Measurements from ENCODE around the gene ECI2. TPM values are rescaled to one million over a fixed set of nuclear protein-coding genes. Genes with fewer than 3 reads are reported as not detected.

Gene ECI2
- total RNA-seq, 1 experiment from 2014 or later: 61.4 TPM

DNA sequence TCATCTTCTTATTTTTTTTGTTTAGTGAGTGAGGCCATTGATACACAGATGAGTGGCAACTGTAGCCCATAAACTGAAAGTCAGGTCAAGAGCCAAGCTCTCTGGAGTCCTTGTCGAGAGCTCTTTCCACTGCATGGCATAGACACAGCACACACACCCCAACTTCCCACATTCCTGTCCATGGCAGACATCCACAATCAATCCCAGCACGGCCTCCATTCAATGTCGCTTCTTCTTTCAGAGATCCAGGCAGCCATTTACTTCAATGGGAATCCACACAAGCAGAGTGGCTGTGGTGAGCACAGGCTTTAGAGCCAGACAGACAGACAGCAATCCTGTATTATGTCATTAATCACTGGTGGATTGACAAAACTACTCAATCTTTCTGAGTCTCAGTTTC, 34.9 kb upstream of the ECI2 start:
- Mint-ChIP-seq H3K27me3 (ENCODE audit: low read depth) (peaks cover 37% of the 10 kb centered on the region), H3K4me1 (peaks cover 35% of the 10 kb centered on the region), H3K4me3 (no peak overlapping the region), H3K9me3 (peaks cover 28% of the 10 kb centered on the region), H3K36me3 (peaks cover 24% of the 10 kb centered on the region), H3K27ac (no peak overlapping the region)
- DNase-seq (ENCODE audit: low spot score): no peak
- POLR2A ChIA-PET: no interaction called here
- TF ChIP-seq NR2C2 (CRISPR knock-in tag; IDR thresholded peaks at IDR 0.05) (no peak), ZNF138 (CRISPR knock-in tag; conservative IDR thresholded peaks at IDR 0.05) (no peak), RORB (CRISPR knock-in tag; IDR thresholded peaks at IDR 0.05) (no peak), ZNF317 (CRISPR knock-in tag; IDR thresholded peaks at IDR 0.05; ENCODE audit: borderline replicate concordance, low read depth) (no peak), JUN (CRISPR knock-in tag; IDR thresholded peaks at IDR 0.05) (no peak)
- TF ChIP-seq, protein P1, sequence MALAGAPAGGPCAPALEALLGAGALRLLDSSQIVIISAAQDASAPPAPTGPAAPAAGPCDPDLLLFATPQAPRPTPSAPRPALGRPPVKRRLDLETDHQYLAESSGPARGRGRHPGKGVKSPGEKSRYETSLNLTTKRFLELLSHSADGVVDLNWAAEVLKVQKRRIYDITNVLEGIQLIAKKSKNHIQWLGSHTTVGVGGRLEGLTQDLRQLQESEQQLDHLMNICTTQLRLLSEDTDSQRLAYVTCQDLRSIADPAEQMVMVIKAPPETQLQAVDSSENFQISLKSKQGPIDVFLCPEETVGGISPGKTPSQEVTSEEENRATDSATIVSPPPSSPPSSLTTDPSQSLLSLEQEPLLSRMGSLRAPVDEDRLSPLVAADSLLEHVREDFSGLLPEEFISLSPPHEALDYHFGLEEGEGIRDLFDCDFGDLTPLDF (CRISPR knock-in tag; IDR thresholded peaks at IDR 0.05): no peak
- CTCF ChIA-PET: no interaction called here
- no peak for ATAC-seq

DNA sequence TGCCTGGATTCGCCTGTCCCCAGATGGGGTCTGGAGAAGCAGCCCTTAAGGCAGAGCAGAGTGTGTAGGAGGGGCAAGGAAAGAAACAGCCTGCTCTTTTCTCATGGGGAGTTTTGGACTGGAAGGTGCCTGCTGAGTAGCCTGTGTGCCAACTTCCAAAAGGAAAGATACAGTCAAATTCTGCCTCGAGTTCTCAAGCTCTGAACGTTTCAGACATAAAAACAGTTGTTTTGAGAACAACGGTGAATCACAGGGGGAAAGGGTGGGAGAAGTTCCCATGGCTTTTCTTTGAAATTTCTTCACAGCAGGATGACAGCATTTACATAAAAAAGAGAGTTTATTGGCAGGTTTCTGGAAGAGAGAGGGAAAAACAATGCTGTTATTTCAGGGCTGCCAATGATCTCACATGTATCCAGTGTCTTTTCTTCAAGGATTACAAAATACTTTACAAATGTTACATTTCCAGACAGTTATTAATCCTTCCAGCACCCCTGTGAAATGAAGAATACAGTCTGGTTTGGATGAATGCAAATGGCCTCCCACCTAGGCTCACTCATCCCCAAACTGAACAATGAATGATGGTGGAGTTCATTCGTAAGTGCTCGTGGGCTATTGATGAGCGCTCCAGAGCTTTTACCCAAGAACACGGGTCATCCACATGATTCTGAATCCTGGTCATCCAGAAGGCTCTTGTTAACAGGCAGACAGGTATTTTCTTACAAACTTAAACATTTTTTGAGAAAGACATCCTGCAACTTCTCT, 33.8 kb upstream of the ECI2 start:
- CTCF ChIA-PET: interaction anchor here (1.3 kb wide), 1 partner anchor 41 kb away, joined by 6 read pairs; no protein-coding TSS in a partner anchor

GRCh38 chr6:4167833-4168232, 32.5 kb upstream of the ECI2 start:
- Mint-ChIP-seq H3K27ac (no peak overlapping the region), H3K4me3 (no peak overlapping the region), H3K27me3 (ENCODE audit: low read depth) (peaks cover 37% of the 10 kb centered on the region), H3K36me3 (peaks cover 24% of the 10 kb centered on the region), H3K4me1 (peaks cover 29% of the 10 kb centered on the region), H3K9me3 (peaks cover 28% of the 10 kb centered on the region)
- TF ChIP-seq, protein P2, sequence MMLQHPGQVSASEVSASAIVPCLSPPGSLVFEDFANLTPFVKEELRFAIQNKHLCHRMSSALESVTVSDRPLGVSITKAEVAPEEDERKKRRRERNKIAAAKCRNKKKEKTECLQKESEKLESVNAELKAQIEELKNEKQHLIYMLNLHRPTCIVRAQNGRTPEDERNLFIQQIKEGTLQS (CRISPR knock-in tag; conservative IDR thresholded peaks at IDR 0.05): no peak
- TF ChIP-seq GTF2I (CRISPR knock-in tag; conservative IDR thresholded peaks at IDR 0.05): peak; percentile 57; the same call in 1 of the 2 replicates
- no peak for TF ChIP-seq CREB1 (CRISPR knock-in tag; IDR thresholded peaks at IDR 0.05)
- no peak for TF ChIP-seq ZNF317 (CRISPR knock-in tag; IDR thresholded peaks at IDR 0.05; ENCODE audit: borderline replicate concordance, low read depth)
- TF ChIP-seq RELA (CRISPR knock-in tag; IDR thresholded peaks at IDR 0.05; ENCODE audit: borderline replicate concordance): no peak
- no peak for TF ChIP-seq MLX (CRISPR knock-in tag; IDR thresholded peaks at IDR 0.05)
- POLR2A ChIA-PET: no interaction called here
- CTCF ChIA-PET: no interaction called here
- no peak for DNase-seq (ENCODE audit: low spot score)
- ATAC-seq: no peak

More for the DNA sequence above, 33.8 kb upstream of the ECI2 start:
- peak overlapping the region; percentile 93 for H3K27ac Mint-ChIP-seq
- H3K36me3 Mint-ChIP-seq: peaks cover 24% of the 10 kb centered on the region
- peak overlapping the region; percentile 36 for H3K4me3 Mint-ChIP-seq
- no peak for DNase-seq (ENCODE audit: low spot score)
- H3K9me3 Mint-ChIP-seq: peaks cover 28% of the 10 kb centered on the region
- H3K27me3 Mint-ChIP-seq (ENCODE audit: low read depth): peaks cover 37% of the 10 kb centered on the region
- TF ChIP-seq RELA (CRISPR knock-in tag; IDR thresholded peaks at IDR 0.05; ENCODE audit: borderline replicate concordance) (no peak), ZNF121 (CRISPR knock-in tag; IDR thresholded peaks at IDR 0.05) (0 out of 2 replicates have a peak, but pooled peaks have one; percentile 9), ETV6 (CRISPR knock-in tag; IDR thresholded peaks at IDR 0.05) (no peak), SP1 (CRISPR knock-in tag; conservative IDR thresholded peaks at IDR 0.05) (no peak), ZNF317 (CRISPR knock-in tag; IDR thresholded peaks at IDR 0.05; ENCODE audit: borderline replicate concordance, low read depth) (no peak)
- TF ChIP-seq, protein P3, sequence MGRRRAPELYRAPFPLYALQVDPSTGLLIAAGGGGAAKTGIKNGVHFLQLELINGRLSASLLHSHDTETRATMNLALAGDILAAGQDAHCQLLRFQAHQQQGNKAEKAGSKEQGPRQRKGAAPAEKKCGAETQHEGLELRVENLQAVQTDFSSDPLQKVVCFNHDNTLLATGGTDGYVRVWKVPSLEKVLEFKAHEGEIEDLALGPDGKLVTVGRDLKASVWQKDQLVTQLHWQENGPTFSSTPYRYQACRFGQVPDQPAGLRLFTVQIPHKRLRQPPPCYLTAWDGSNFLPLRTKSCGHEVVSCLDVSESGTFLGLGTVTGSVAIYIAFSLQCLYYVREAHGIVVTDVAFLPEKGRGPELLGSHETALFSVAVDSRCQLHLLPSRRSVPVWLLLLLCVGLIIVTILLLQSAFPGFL (CRISPR knock-in tag; IDR thresholded peaks at IDR 0.05; ENCODE audit: borderline replicate concordance): no peak
- ATAC-seq: peak; percentile 81
- peaks cover 35% of the 10 kb centered on the region for H3K4me1 Mint-ChIP-seq
- POLR2A ChIA-PET: interaction anchor here (0.6 kb wide), 1 partner anchor 611 kb away, joined by 4 read pairs; no protein-coding TSS in a partner anchor

GRCh38 chr6:4167123-4167522, 31.7 kb upstream of the ECI2 start:
- no peak for DNase-seq (ENCODE audit: low spot score)
- ATAC-seq: no peak
- POLR2A ChIA-PET: no interaction called here
- CTCF ChIA-PET: interaction anchor here (0.6 kb wide), 1 partner anchor 14 kb away, joined by 3 read pairs; no protein-coding TSS in a partner anchor
- Mint-ChIP-seq H3K9me3 (peaks cover 28% of the 10 kb centered on the region), H3K4me1 (peaks cover 23% of the 10 kb centered on the region), H3K36me3 (peaks cover 24% of the 10 kb centered on the region), H3K27ac (no peak overlapping the region), H3K27me3 (ENCODE audit: low read depth) (peaks cover 37% of the 10 kb centered on the region), H3K4me3 (no peak overlapping the region)
- no peak for TF ChIP-seq NR2C2 (CRISPR knock-in tag; IDR thresholded peaks at IDR 0.05)
- TF ChIP-seq, protein P4, sequence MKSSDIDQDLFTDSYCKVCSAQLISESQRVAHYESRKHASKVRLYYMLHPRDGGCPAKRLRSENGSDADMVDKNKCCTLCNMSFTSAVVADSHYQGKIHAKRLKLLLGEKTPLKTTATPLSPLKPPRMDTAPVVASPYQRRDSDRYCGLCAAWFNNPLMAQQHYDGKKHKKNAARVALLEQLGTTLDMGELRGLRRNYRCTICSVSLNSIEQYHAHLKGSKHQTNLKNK (CRISPR knock-in tag; IDR thresholded peaks at IDR 0.05): no peak
- TF ChIP-seq ZNF317 (CRISPR knock-in tag; IDR thresholded peaks at IDR 0.05; ENCODE audit: borderline replicate concordance, low read depth): no peak
- TF ChIP-seq, protein P5, sequence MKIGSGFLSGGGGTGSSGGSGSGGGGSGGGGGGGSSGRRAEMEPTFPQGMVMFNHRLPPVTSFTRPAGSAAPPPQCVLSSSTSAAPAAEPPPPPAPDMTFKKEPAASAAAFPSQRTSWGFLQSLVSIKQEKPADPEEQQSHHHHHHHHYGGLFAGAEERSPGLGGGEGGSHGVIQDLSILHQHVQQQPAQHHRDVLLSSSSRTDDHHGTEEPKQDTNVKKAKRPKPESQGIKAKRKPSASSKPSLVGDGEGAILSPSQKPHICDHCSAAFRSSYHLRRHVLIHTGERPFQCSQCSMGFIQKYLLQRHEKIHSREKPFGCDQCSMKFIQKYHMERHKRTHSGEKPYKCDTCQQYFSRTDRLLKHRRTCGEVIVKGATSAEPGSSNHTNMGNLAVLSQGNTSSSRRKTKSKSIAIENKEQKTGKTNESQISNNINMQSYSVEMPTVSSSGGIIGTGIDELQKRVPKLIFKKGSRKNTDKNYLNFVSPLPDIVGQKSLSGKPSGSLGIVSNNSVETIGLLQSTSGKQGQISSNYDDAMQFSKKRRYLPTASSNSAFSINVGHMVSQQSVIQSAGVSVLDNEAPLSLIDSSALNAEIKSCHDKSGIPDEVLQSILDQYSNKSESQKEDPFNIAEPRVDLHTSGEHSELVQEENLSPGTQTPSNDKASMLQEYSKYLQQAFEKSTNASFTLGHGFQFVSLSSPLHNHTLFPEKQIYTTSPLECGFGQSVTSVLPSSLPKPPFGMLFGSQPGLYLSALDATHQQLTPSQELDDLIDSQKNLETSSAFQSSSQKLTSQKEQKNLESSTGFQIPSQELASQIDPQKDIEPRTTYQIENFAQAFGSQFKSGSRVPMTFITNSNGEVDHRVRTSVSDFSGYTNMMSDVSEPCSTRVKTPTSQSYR (CRISPR knock-in tag; IDR thresholded peaks at IDR 0.05): no peak
- TF ChIP-seq, protein P6, sequence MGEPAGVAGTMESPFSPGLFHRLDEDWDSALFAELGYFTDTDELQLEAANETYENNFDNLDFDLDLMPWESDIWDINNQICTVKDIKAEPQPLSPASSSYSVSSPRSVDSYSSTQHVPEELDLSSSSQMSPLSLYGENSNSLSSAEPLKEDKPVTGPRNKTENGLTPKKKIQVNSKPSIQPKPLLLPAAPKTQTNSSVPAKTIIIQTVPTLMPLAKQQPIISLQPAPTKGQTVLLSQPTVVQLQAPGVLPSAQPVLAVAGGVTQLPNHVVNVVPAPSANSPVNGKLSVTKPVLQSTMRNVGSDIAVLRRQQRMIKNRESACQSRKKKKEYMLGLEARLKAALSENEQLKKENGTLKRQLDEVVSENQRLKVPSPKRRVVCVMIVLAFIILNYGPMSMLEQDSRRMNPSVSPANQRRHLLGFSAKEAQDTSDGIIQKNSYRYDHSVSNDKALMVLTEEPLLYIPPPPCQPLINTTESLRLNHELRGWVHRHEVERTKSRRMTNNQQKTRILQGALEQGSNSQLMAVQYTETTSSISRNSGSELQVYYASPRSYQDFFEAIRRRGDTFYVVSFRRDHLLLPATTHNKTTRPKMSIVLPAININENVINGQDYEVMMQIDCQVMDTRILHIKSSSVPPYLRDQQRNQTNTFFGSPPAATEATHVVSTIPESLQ (CRISPR knock-in tag; IDR thresholded peaks at IDR 0.05): no peak
- no peak for TF ChIP-seq ZNF232 (CRISPR knock-in tag; IDR thresholded peaks at IDR 0.05)
